ENCODE measurements around the gene SERPINE1. TPM values are rescaled to one million over a fixed set of nuclear protein-coding genes. Genes with fewer than 3 reads are reported as not detected.

The SERPINE1 gene
- total and polyA plus RNA-seq, 2 of the 13 experiments (the other 11 are each of a cell fraction or from before 2014, with no cell fraction given), result 21.2 to 1,576 TPM

DNA sequence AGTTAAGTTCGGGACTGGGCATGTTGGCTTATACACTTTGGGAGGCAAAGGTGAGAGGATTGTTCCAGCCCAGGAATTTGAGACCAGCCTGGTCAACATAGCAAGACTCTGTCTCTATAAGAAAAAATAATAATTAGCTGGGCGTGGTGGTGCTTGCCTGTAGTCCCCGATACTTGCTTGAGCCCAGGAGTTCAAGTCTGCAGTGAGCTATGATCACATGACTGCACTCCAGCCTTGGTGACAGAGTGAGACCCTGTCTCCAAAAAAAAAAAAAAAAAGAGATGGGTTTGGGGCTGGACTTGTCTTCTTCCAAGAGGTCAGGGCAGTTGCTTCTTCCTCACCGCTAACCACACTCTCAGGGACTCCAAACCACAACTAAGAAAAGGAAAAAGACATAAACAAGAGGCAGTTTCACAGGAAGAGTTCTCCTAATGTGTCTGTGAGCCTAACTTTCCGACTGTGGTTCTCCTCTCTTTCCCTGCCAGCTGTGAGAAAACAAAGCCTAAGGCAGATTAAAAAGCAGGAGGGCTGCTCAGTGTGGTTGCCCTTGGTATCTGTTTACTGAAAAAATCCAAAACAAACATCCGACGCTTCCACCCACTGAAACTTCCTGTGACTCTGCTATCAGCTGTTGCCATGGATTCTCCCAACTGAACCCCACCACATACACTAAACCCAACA lies 2.4 kb upstream of the SERPINE1 start (continued):
- TF ChIP-seq, protein P1, sequence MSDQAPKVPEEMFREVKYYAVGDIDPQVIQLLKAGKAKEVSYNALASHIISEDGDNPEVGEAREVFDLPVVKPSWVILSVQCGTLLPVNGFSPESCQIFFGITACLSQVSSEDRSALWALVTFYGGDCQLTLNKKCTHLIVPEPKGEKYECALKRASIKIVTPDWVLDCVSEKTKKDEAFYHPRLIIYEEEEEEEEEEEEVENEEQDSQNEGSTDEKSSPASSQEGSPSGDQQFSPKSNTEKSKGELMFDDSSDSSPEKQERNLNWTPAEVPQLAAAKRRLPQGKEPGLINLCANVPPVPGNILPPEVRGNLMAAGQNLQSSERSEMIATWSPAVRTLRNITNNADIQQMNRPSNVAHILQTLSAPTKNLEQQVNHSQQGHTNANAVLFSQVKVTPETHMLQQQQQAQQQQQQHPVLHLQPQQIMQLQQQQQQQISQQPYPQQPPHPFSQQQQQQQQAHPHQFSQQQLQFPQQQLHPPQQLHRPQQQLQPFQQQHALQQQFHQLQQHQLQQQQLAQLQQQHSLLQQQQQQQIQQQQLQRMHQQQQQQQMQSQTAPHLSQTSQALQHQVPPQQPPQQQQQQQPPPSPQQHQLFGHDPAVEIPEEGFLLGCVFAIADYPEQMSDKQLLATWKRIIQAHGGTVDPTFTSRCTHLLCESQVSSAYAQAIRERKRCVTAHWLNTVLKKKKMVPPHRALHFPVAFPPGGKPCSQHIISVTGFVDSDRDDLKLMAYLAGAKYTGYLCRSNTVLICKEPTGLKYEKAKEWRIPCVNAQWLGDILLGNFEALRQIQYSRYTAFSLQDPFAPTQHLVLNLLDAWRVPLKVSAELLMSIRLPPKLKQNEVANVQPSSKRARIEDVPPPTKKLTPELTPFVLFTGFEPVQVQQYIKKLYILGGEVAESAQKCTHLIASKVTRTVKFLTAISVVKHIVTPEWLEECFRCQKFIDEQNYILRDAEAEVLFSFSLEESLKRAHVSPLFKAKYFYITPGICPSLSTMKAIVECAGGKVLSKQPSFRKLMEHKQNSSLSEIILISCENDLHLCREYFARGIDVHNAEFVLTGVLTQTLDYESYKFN (CRISPR knock-in tag; conservative IDR thresholded peaks at IDR 0.05), result peak; percentile 88
- TF ChIP-seq CEBPB (IDR thresholded peaks at IDR 0.05; ENCODE audit: borderline replicate concordance, low read depth, low read length) (no peak), ZNF101 (CRISPR knock-in tag; IDR thresholded peaks at IDR 0.05; ENCODE audit: borderline replicate concordance, low read depth) (no peak), ETV5 (CRISPR knock-in tag; IDR thresholded peaks at IDR 0.05; ENCODE audit: borderline replicate concordance) (peak; percentile 96), UBTF (CRISPR knock-in tag; IDR thresholded peaks at IDR 0.05) (peak; percentile 43; the same call in 1 of the 2 replicates), MED8 (CRISPR knock-in tag; IDR thresholded peaks at IDR 0.05; ENCODE audit: insufficient replicate concordance) (no peak), ZNF614 (CRISPR knock-in tag; IDR thresholded peaks at IDR 0.05; ENCODE audit: borderline replicate concordance) (0 out of 2 replicates have a peak, but pooled peaks have one; percentile 34), NFRKB (IDR thresholded peaks at IDR 0.05) (no peak), SRY (CRISPR knock-in tag; IDR thresholded peaks at IDR 0.05) (no peak), ZFP36 (IDR thresholded peaks at IDR 0.05; ENCODE audit: borderline replicate concordance, low read depth, low read length, partially characterized antibody) (no peak), IKZF4 (CRISPR knock-in tag; IDR thresholded peaks at IDR 0.05; ENCODE audit: borderline replicate concordance, low read depth, not compliant biosample characterization) (no peak), ARNTL (CRISPR knock-in tag; IDR thresholded peaks at IDR 0.05) (peak; percentile 79), SYNCRIP (IDR thresholded peaks at IDR 0.05; ENCODE audit: insufficient read depth, low read depth, low read length) (no peak), SIN3A (IDR thresholded peaks at IDR 0.05; ENCODE audit: borderline replicate concordance, low read depth, low read length) (no peak), MLLT10 (CRISPR knock-in tag; IDR thresholded peaks at IDR 0.05) (no peak)
- TF ChIP-seq, protein P2, sequence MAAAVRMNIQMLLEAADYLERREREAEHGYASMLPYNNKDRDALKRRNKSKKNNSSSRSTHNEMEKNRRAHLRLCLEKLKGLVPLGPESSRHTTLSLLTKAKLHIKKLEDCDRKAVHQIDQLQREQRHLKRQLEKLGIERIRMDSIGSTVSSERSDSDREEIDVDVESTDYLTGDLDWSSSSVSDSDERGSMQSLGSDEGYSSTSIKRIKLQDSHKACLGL (CRISPR knock-in tag; IDR thresholded peaks at IDR 0.05), result no peak
- TF ChIP-seq, protein P3, sequence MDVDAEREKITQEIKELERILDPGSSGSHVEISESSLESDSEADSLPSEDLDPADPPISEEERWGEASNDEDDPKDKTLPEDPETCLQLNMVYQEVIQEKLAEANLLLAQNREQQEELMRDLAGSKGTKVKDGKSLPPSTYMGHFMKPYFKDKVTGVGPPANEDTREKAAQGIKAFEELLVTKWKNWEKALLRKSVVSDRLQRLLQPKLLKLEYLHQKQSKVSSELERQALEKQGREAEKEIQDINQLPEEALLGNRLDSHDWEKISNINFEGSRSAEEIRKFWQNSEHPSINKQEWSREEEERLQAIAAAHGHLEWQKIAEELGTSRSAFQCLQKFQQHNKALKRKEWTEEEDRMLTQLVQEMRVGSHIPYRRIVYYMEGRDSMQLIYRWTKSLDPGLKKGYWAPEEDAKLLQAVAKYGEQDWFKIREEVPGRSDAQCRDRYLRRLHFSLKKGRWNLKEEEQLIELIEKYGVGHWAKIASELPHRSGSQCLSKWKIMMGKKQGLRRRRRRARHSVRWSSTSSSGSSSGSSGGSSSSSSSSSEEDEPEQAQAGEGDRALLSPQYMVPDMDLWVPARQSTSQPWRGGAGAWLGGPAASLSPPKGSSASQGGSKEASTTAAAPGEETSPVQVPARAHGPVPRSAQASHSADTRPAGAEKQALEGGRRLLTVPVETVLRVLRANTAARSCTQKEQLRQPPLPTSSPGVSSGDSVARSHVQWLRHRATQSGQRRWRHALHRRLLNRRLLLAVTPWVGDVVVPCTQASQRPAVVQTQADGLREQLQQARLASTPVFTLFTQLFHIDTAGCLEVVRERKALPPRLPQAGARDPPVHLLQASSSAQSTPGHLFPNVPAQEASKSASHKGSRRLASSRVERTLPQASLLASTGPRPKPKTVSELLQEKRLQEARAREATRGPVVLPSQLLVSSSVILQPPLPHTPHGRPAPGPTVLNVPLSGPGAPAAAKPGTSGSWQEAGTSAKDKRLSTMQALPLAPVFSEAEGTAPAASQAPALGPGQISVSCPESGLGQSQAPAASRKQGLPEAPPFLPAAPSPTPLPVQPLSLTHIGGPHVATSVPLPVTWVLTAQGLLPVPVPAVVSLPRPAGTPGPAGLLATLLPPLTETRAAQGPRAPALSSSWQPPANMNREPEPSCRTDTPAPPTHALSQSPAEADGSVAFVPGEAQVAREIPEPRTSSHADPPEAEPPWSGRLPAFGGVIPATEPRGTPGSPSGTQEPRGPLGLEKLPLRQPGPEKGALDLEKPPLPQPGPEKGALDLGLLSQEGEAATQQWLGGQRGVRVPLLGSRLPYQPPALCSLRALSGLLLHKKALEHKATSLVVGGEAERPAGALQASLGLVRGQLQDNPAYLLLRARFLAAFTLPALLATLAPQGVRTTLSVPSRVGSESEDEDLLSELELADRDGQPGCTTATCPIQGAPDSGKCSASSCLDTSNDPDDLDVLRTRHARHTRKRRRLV (CRISPR knock-in tag; IDR thresholded peaks at IDR 0.05), result no peak

Measured in HepG2 (cell line).